ENCODE results near the gene GGTA1. TPM values are rescaled to one million over a fixed set of nuclear protein-coding genes. Genes with fewer than 3 reads are reported as not detected.

The GGTA1 gene
- total RNA-seq, 1 experiment from 2014 or later, result not detected

- no peak overlapping the region for H3K14ac ChIP-seq (ENCODE audit: insufficient read depth, low read length)
- H3K4me3 Mint-ChIP-seq, result no peak overlapping the region
- WGBS (ENCODE audit: extremely low coverage, insufficient read length, low lambda C conversion rate), result no CpG with 5 or more reads among the region's 7 CpGs
- no peak overlapping the region for H3K9ac ChIP-seq (ENCODE audit: extremely low read depth, insufficient read length, low read length)
- H3K4me1 ChIP-seq (ENCODE audit: insufficient read depth, low read length), result no peaks in the 10 kb centered on the region
- no peaks in the 10 kb centered on the region for H3K4me1 Mint-ChIP-seq
- no peak overlapping the region for H2BK15ac ChIP-seq (ENCODE audit: low read depth, low read length)
- H4K8ac ChIP-seq (replicated peaks; ENCODE audit: insufficient read length, low read depth, low read length), result no peak overlapping the region
- no peak overlapping the region for H2AK5ac ChIP-seq (ENCODE audit: insufficient read length, low read length)
- H3K4ac ChIP-seq (ENCODE audit: low read depth, low read length), result no peak overlapping the region
- no peak for TF ChIP-seq CTCF (conservative IDR thresholded peaks at IDR 0.05)
- no peak overlapping the region for H3K4me2 ChIP-seq (ENCODE audit: insufficient read depth, insufficient read length, low read length)
- no peak for DNase-seq
- H3K79me2 ChIP-seq (ENCODE audit: insufficient read depth, low read length), result no peaks in the 10 kb centered on the region
- H4K91ac ChIP-seq (ENCODE audit: insufficient read length, low read depth, low read length), result no peak overlapping the region
- no peak overlapping the region for H3T11ph ChIP-seq (ENCODE audit: low read length)
- no peak overlapping the region for H3K23ac ChIP-seq (ENCODE audit: insufficient read length, low read depth, low read length)
- no peak overlapping the region for H2BK120ac ChIP-seq (ENCODE audit: low read depth, low read length, poor library complexity, severe bottlenecking)
- no peaks in the 10 kb centered on the region; the same call in 1 of the 2 replicates for H3K27me3 ChIP-seq (ENCODE audit: insufficient read depth, low read length)
- H3K9me3 ChIP-seq (ENCODE audit: control insufficient read depth, low read depth, low read length), result no peaks in the 10 kb centered on the region
- no peak overlapping the region for H3K27ac ChIP-seq (ENCODE audit: insufficient read length, low read depth, low read length)
- H3K23me2 ChIP-seq (ENCODE audit: insufficient read length, low read depth, low read length, poor library complexity, severe bottlenecking), result no peaks in the 10 kb centered on the region
- no peak overlapping the region for H2BK5ac ChIP-seq (ENCODE audit: insufficient read length, low read length)
- no peak overlapping the region for H4K5ac ChIP-seq (ENCODE audit: insufficient read length, low read depth, low read length)
- H3K9me3 Mint-ChIP-seq, result no peaks in the 10 kb centered on the region
- no peak overlapping the region for H2BK20ac ChIP-seq (ENCODE audit: low read depth, low read length, poor library complexity, severe bottlenecking)
- no peak overlapping the region for H2BK12ac ChIP-seq (ENCODE audit: insufficient read length, low read depth, low read length)
- H3K18ac ChIP-seq (ENCODE audit: insufficient read length, low read depth, low read length), result no peak overlapping the region
- no peaks in the 10 kb centered on the region for H3K79me1 ChIP-seq (ENCODE audit: insufficient read depth, low read depth, low read length, poor library complexity, severe bottlenecking)
- peaks cover 48% of the 10 kb centered on the region for H3K27me3 Mint-ChIP-seq (ENCODE audit: low read depth)
- H3K36me3 Mint-ChIP-seq (ENCODE audit: insufficient read depth in 1 of 3, low read depth in 3 of 3), result no peaks in the 10 kb centered on the region
- H4K20me1 ChIP-seq (ENCODE audit: control insufficient read depth, insufficient read depth, insufficient read length), result no peaks in the 10 kb centered on the region
- H3K27ac Mint-ChIP-seq, result no peak overlapping the region
- H3K56ac ChIP-seq (ENCODE audit: insufficient read length, low read depth, low read length), result no peak overlapping the region
- no peak overlapping the region for H2AFZ ChIP-seq (ENCODE audit: low read length)
Measured at GRCh38 chr9:121443981-121444380, 55.7 kb downstream of the GGTA1 start.

All from H9 (cell line).